ENCODE results near the gene DLL3.

DLL3 gene

DNA sequence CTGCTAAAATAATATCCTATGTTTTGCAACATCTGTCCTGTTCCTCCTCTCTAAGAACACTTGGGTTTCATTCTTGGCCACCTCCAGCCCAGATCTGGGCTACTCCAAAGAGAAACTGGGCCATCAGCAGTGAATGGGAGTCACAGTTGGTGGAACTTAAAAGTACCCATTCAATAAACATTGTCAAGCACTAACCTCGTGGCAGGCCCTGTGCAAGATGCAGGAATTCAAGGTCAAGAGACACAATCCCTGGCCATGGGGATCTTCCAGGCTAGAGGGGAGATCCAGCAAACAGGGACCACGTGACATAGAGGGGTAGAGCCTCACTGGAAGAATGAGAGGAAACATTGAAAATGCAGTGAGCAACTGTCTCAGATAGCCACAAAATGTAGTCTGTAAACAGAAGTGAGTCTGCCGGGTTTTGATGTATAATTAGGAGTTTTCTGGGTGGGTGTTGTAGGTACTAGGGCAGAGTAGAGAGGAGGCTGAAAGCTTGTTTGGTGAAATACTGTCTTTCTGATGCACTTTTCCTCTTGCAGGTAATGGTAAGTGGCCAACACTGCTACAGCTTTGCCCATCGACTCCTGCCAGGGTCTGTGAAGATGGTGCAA, 56.1 kb downstream of the DLL3 start:
- no peak for DNase-seq (ENCODE audit: low read depth in 2 of 2)

- no peak for DNase-seq (ENCODE audit: low read depth in 2 of 2)
Measured at GRCh38 chr19:39555883-39556282, 57.1 kb downstream of the DLL3 start.
